Vagina (tissue), 2 donors: ENCODE measurements around the gene SCN11A. TPM values are rescaled to one million over a fixed set of nuclear protein-coding genes. Genes with fewer than 3 reads are reported as not detected.

ENCODE experiments used
- DNase-seq, 2 donors: peaks; one replicate each; pipeline ENCODE4 v3.0.0-alpha.2; 2017; ENCODE audit errors: extremely low spot score in 2 of 2
- H3K27ac ChIP-seq: fragments of 200-600 bp; sonication (generic); one replicate; pipeline ENCODE4 v1.5.1; 2019
- H3K27me3 ChIP-seq: fragments of 200-600 bp; sonication (generic); one replicate; pipeline ENCODE4 v1.5.1; 2019
- H3K36me3 ChIP-seq, 2 donors: fragments of 200-600 bp; sonication (generic); one replicate each; pipeline ENCODE4 v1.5.1; 2017 to 2019
- H3K4me1 ChIP-seq: fragments of 200-600 bp; sonication (generic); one replicate; pipeline ENCODE4 v1.5.1; 2019
- H3K4me3 ChIP-seq, 2 donors: fragments of 200-600 bp; sonication (generic); 1 replicate in 1 of 2; 2 replicates in 1 of 2; pipeline ENCODE4 v1.5.1; 2016 to 2019
- H3K9me3 ChIP-seq: fragments of 200-600 bp; sonication (generic); one replicate; pipeline ENCODE4 v1.5.1; 2019
- CTCF ChIP-seq, 3 experiments: fragments of 450-650 bp in 2 of 3; fragments of 200-600 bp in 1 of 3; sonication (generic) in 1 of 3; IDR thresholded peaks; one replicate each; pipeline ENCODE4 v1.5.1; 2017 to 2019; ENCODE audit warnings: antibody characterized with exemption in 3 of 3, mild to moderate bottlenecking in 2 of 3, moderate library complexity in 2 of 3
- POLR2A ChIP-seq, 2 donors: fragments of 450-650 bp; IDR thresholded peaks; one replicate each; pipeline ENCODE4 v1.6.1; 2017; ENCODE audit warnings: antibody characterized with exemption in 2 of 2, mild to moderate bottlenecking in 2 of 2, moderate library complexity in 2 of 2
- POLR2AphosphoS5 ChIP-seq, 2 donors: sonication (generic); formaldehyde crosslinking; IDR thresholded peaks; one replicate each; pipeline ENCODE4 v1.9.0; 2017; ENCODE audit warnings: antibody characterized with exemption in 2 of 2, mild to moderate bottlenecking in 2 of 2, low read depth in 1 of 2; ENCODE audit not compliant: insufficient read depth in 1 of 2
- intact Hi-C: fragments of 100-400 bp; cut with DNase I; formaldehyde crosslinking; loops from one replicate; pipeline ENCODE4 v1.15.1; 2023
- total RNA-seq: library from RNA; depleted of rRNA; stranded (reverse); fragments of >200 nt; gene quantifications from one replicate; pipeline ENCODE4 v1.2.3, GENCODE V29; 2016

Gene SCN11A
- total RNA-seq, 1 donor from 2014 or later = not detected

- Histone ChIP-seq H3K27ac (no peak overlapping the region), H3K4me1 (peaks cover 28% of the 10 kb centered on the region), H3K9me3 (no peaks in the 10 kb centered on the region), H3K27me3 (no peaks in the 10 kb centered on the region), H3K4me3 (no peak overlapping the region), H3K36me3 (peaks cover 0 to 61% of the 10 kb centered on the region in 2 donors)
- peak in 1 of 2 donors; percentile 64 for DNase-seq
- intact Hi-C loops = no loop called here
- no peak for TF ChIP-seq POLR2A (IDR thresholded peaks at IDR 0.05)
- TF ChIP-seq CTCF (IDR thresholded peaks at IDR 0.05) = no peak
- no peak for TF ChIP-seq POLR2AphosphoS5 (IDR thresholded peaks at IDR 0.05; ENCODE audit: insufficient read depth in 1 of 2, low read depth in 1 of 2)
Measured at GRCh38 chr3:39099242-39099641, 47.5 kb upstream of the SCN11A start.

GRCh38 chr3:39098473-39099000, 46.8 kb upstream of the SCN11A start:
- no peaks in the 10 kb centered on the region for H3K27me3 ChIP-seq
- TF ChIP-seq POLR2A (IDR thresholded peaks at IDR 0.05) (no peak), POLR2AphosphoS5 (IDR thresholded peaks at IDR 0.05; ENCODE audit: insufficient read depth in 1 of 2, low read depth in 1 of 2) (no peak), CTCF (IDR thresholded peaks at IDR 0.05) (no peak)
- no peak overlapping the region for H3K27ac ChIP-seq
- H3K9me3 ChIP-seq = no peaks in the 10 kb centered on the region
- peaks cover 0 to 66% of the 10 kb centered on the region in 2 donors for H3K36me3 ChIP-seq
- peak in 1 of 2 donors; percentile 80 for DNase-seq
- H3K4me1 ChIP-seq = peaks cover 21% of the 10 kb centered on the region
- H3K4me3 ChIP-seq = no peak overlapping the region
- intact Hi-C loops = no loop called here

- no peak overlapping the region for H3K27ac ChIP-seq
- H3K27me3 ChIP-seq = no peaks in the 10 kb centered on the region
- peaks cover 14% of the 10 kb centered on the region for H3K4me1 ChIP-seq
- intact Hi-C loops = no loop called here
- peaks cover 0 to 71% of the 10 kb centered on the region in 2 donors for H3K36me3 ChIP-seq
- H3K9me3 ChIP-seq = no peaks in the 10 kb centered on the region
- peak in 1 of 2 donors; percentile 77 for DNase-seq
- no peak overlapping the region for H3K4me3 ChIP-seq
- TF ChIP-seq POLR2A (IDR thresholded peaks at IDR 0.05) (no peak), CTCF (IDR thresholded peaks at IDR 0.05) (no peak), POLR2AphosphoS5 (IDR thresholded peaks at IDR 0.05; ENCODE audit: insufficient read depth in 1 of 2, low read depth in 1 of 2) (no peak)
Measured at GRCh38 chr3:39097716-39098472, 46.1 kb upstream of the SCN11A start.

- no peak overlapping the region for H3K4me3 ChIP-seq
- intact Hi-C loops = no loop called here
- no peak overlapping the region for H3K27ac ChIP-seq
- H3K9me3 ChIP-seq = no peaks in the 10 kb centered on the region
- no peak for DNase-seq
- no peaks in the 10 kb centered on the region for H3K27me3 ChIP-seq
- peaks cover 7% of the 10 kb centered on the region for H3K4me1 ChIP-seq
- no peak for TF ChIP-seq CTCF (IDR thresholded peaks at IDR 0.05)
- H3K36me3 ChIP-seq = peaks cover 0 to 81% of the 10 kb centered on the region in 2 donors
Measured at GRCh38 chr3:39096775-39097174, 45.0 kb upstream of the SCN11A start.

GRCh38 chr3:39095778-39096177, 44.0 kb upstream of the SCN11A start:
- no peak for TF ChIP-seq POLR2A (IDR thresholded peaks at IDR 0.05)
- no peak for TF ChIP-seq POLR2AphosphoS5 (IDR thresholded peaks at IDR 0.05; ENCODE audit: insufficient read depth in 1 of 2, low read depth in 1 of 2)
- no peak for TF ChIP-seq CTCF (IDR thresholded peaks at IDR 0.05)
- DNase-seq = no peak

More at GRCh38 chr3:39095778-39096177, 44.0 kb upstream of the SCN11A start:
- H3K27ac ChIP-seq = no peak overlapping the region
- peaks cover 0 to 82% of the 10 kb centered on the region in 2 donors for H3K36me3 ChIP-seq
- intact Hi-C loops = no loop called here
- H3K27me3 ChIP-seq = no peaks in the 10 kb centered on the region
- no peaks in the 10 kb centered on the region for H3K4me1 ChIP-seq
- H3K9me3 ChIP-seq = no peaks in the 10 kb centered on the region
- H3K4me3 ChIP-seq = no peak overlapping the region
